ENCODE data around the gene CLTCL1.

GRCh38 chr22:19317865-19318264, 26.3 kb upstream of the CLTCL1 start:
- no peak for TF ChIP-seq POLR2A (IDR thresholded peaks at IDR 0.05; ENCODE audit: low read depth)
- TF ChIP-seq EP300 (IDR thresholded peaks at IDR 0.05), result no peak
- no peak for TF ChIP-seq CTCF (IDR thresholded peaks at IDR 0.05)
